ENCODE data around the gene EXT2.

EXT2 gene

GRCh38 chr11:44192462-44193100 lies 97.1 kb downstream of the EXT2 start:
- no peak for DNase-seq (ENCODE audit: low read depth, low spot score)
- no peak overlapping the region for H3K27ac ChIP-seq

GRCh38 chr11:44193856-44194255 lies 98.4 kb downstream of the EXT2 start:
- no peak for DNase-seq (ENCODE audit: low read depth, low spot score)
- no peak overlapping the region for H3K27ac ChIP-seq

GRCh38 chr11:44198146-44198724 lies 102.8 kb downstream of the EXT2 start:
- H3K27ac ChIP-seq = no peak overlapping the region
- DNase-seq (ENCODE audit: low read depth, low spot score) = no peak

- no peak overlapping the region for H3K27ac ChIP-seq
- no peak for DNase-seq (ENCODE audit: low read depth, low spot score)
Observed at GRCh38 chr11:44199298-44199697, 103.8 kb downstream of the EXT2 start.

- no peak overlapping the region for H3K27ac ChIP-seq
- no peak for DNase-seq (ENCODE audit: low read depth, low spot score)
Observed at GRCh38 chr11:44199816-44200215, 104.3 kb downstream of the EXT2 start.

- DNase-seq (ENCODE audit: low read depth, low spot score) = peak; percentile 10
- H3K27ac ChIP-seq = no peak overlapping the region
Observed at GRCh38 chr11:44203270-44204043, 108.0 kb downstream of the EXT2 start.

- no peak overlapping the region for H3K27ac ChIP-seq
- no peak for DNase-seq (ENCODE audit: low read depth, low spot score)
Observed at GRCh38 chr11:44205352-44205751, 109.9 kb downstream of the EXT2 start.

GRCh38 chr11:44205836-44206235 lies 110.4 kb downstream of the EXT2 start:
- DNase-seq (ENCODE audit: low read depth, low spot score) = no peak
- no peak overlapping the region for H3K27ac ChIP-seq

- H3K27ac ChIP-seq = no peak overlapping the region
- DNase-seq (ENCODE audit: low read depth, low spot score) = no peak
Observed at GRCh38 chr11:44207292-44207691, 111.8 kb downstream of the EXT2 start.

GRCh38 chr11:44208976-44209603 lies 113.6 kb downstream of the EXT2 start:
- DNase-seq (ENCODE audit: low read depth, low spot score) = no peak

GRCh38 chr11:44212128-44212527 lies 116.7 kb downstream of the EXT2 start:
- DNase-seq (ENCODE audit: low read depth, low spot score) = no peak
- H3K27ac ChIP-seq = no peak overlapping the region

More at GRCh38 chr11:44208976-44209603, 113.6 kb downstream of the EXT2 start:
- no peak overlapping the region for H3K27ac ChIP-seq

GRCh38 chr11:44213148-44213547 lies 117.7 kb downstream of the EXT2 start:
- DNase-seq (ENCODE audit: low read depth, low spot score) = no peak
- H3K27ac ChIP-seq = no peak overlapping the region

GRCh38 chr11:44217432-44217831 lies 122.0 kb downstream of the EXT2 start:
- no peak overlapping the region for H3K27ac ChIP-seq
- DNase-seq (ENCODE audit: low read depth, low spot score) = no peak

- no peak overlapping the region for H3K27ac ChIP-seq
- no peak for DNase-seq (ENCODE audit: low read depth, low spot score)
Observed at GRCh38 chr11:44219830-44220796, 124.6 kb downstream of the EXT2 start.

GRCh38 chr11:44221456-44221855 lies 126.0 kb downstream of the EXT2 start:
- DNase-seq (ENCODE audit: low read depth, low spot score) = no peak
- H3K27ac ChIP-seq = no peak overlapping the region

- no peak overlapping the region for H3K27ac ChIP-seq
- DNase-seq (ENCODE audit: low read depth, low spot score) = no peak
Observed at GRCh38 chr11:44221992-44222391, 126.5 kb downstream of the EXT2 start.

GRCh38 chr11:44223238-44223637 lies 127.8 kb downstream of the EXT2 start:
- DNase-seq (ENCODE audit: low read depth, low spot score) = no peak
- H3K27ac ChIP-seq = no peak overlapping the region

GRCh38 chr11:44224867-44225501 lies 129.5 kb downstream of the EXT2 start:
- H3K27ac ChIP-seq = no peak overlapping the region

GRCh38 chr11:44226490-44226889 lies 131.0 kb downstream of the EXT2 start:
- H3K27ac ChIP-seq = no peak overlapping the region
- DNase-seq (ENCODE audit: low read depth, low spot score) = no peak

More at GRCh38 chr11:44224867-44225501, 129.5 kb downstream of the EXT2 start:
- no peak for DNase-seq (ENCODE audit: low read depth, low spot score)
